AG04449 (cell line): ENCODE data around the gene TLX3.
"Not testable (repeated sequence)": the region's sequence is repeated elsewhere in the genome, so short reads cannot be mapped to it uniquely, and the experiment has no call there.

ENCODE experiments used
- CTCF ChIA-PET: fragments of 350-600 bp; formaldehyde crosslinking; extraction: SDS; loops from one replicate; lab custom pipeline; 2021; ENCODE audit warnings: antibody characterized with exemption; lab: Yijun Ruan, JAX
- POLR2A ChIA-PET: fragments of 400-600, 350-600 bp; formaldehyde crosslinking; extraction: SDS; loops from one replicate; lab custom pipeline; 2020; ENCODE audit warnings: antibody characterized with exemption, inconsistent platforms; lab: Yijun Ruan, JAX
- DNase-seq: peaks from one replicate; pipeline ENCODE4 v3.0.0-alpha.2; 2010; ENCODE audit warnings: low read depth, low spot score
- H3K4me3 ChIP-seq: 2 replicates; pipeline ENCODE4 v1.5.1; 2011; ENCODE audit warnings: low read depth, mild to moderate bottlenecking, control low read depth, low read length
- CTCF ChIP-seq: IDR thresholded peaks from one replicate; pipeline ENCODE4 v1.5.1; 2011; ENCODE audit warnings: mild to moderate bottlenecking, moderate library complexity, low read length, control low read depth, inconsistent platforms; ENCODE audit not compliant: insufficient read depth; ENCODE audit errors: missing control alignments

Gene TLX3

GRCh38 chr5:171295801-171296200, 13.2 kb upstream of the TLX3 start:
- POLR2A ChIA-PET = no interaction called here

GRCh38 chr5:171297941-171298340, 11.1 kb upstream of the TLX3 start:
- DNase-seq, H3K4me3 ChIP-seq, POLR2A ChIA-PET: not testable (repeated sequence)
- CTCF ChIA-PET = interaction anchor here (1.0 kb wide), 1 partner anchor 40 kb away, joined by 3 read pairs; no protein-coding TSS in a partner anchor

More at GRCh38 chr5:171295801-171296200, 13.2 kb upstream of the TLX3 start:
- TF ChIP-seq CTCF = no peak
- CTCF ChIA-PET = interaction anchor here (1.1 kb wide), 1 partner anchor 83 kb away, joined by 3 read pairs; no protein-coding TSS in a partner anchor
- DNase-seq = no peak
- no peak overlapping the region for H3K4me3 ChIP-seq

GRCh38 chr5:171299228-171299627, 9.8 kb upstream of the TLX3 start:
- no peak for TF ChIP-seq CTCF
- no peak overlapping the region for H3K4me3 ChIP-seq
- ChIA-PET CTCF (interaction anchor here (1.2 kb wide), 1 partner anchor 92 kb away, joined by 3 read pairs; no protein-coding TSS in a partner anchor), POLR2A (no interaction called here)
- DNase-seq = no peak

GRCh38 chr5:171299851-171300250, 9.2 kb upstream of the TLX3 start:
- H3K4me3 ChIP-seq = no peak overlapping the region
- no peak for TF ChIP-seq CTCF
- POLR2A ChIA-PET = no interaction called here
- no peak for DNase-seq
- CTCF ChIA-PET = interaction anchor here (1.2 to 1.3 kb wide), 2 partner anchors 43 to 92 kb away, joined by 3 read pairs; no protein-coding TSS in a partner anchor

- no peak for DNase-seq
- TF ChIP-seq CTCF = no peak
- H3K4me3 ChIP-seq = no peak overlapping the region
- POLR2A ChIA-PET = no interaction called here
- CTCF ChIA-PET = interaction anchor here (1.2 to 1.3 kb wide), 2 partner anchors 42 to 93 kb away, joined by 3 read pairs; no protein-coding TSS in a partner anchor
These were observed 8.7 kb upstream of the TLX3 start for GRCh38 chr5:171300358-171300757.

- ChIA-PET CTCF (interaction anchor here (0.8 kb wide), 1 partner anchor 149 kb away, joined by 4 read pairs; no protein-coding TSS in a partner anchor), POLR2A (no interaction called here)
- DNase-seq = no peak
- H3K4me3 ChIP-seq = no peak overlapping the region
- TF ChIP-seq CTCF = no peak
These were observed 2.9 kb upstream of the TLX3 start for GRCh38 chr5:171306166-171306565.
